Loucy (cell line): ENCODE measurements around the gene KRT80.

Source experiments
- H2AFZ ChIP-seq: fragments of 200-600 bp; sonication (generic); 2 replicates; pipeline ENCODE4 v1.6.0; 2016; ENCODE audit warnings: antibody characterized with exemption, mild to moderate bottlenecking, low read length, moderate library complexity
- H3F3A ChIP-seq: fragments of 200-600 bp; 2 replicates; pipeline ENCODE4 v1.6.0; 2016; ENCODE audit warnings: antibody characterized with exemption, low read depth, mild to moderate bottlenecking
- H3K27me3 ChIP-seq: fragments of 200-600 bp; sonication (generic); 2 replicates; pipeline ENCODE4 v1.6.1; 2014; ENCODE audit warnings: low read length, mild to moderate bottlenecking; ENCODE audit not compliant: insufficient read depth, poor library complexity, severe bottlenecking
- H3K36me3 ChIP-seq: fragments of 200-600 bp; sonication (generic); 2 replicates; pipeline ENCODE4 v1.6.1; 2016; ENCODE audit warnings: low read length; ENCODE audit not compliant: insufficient read depth
- H3K4me1 ChIP-seq: fragments of 200-600 bp; sonication (generic); 2 replicates; pipeline ENCODE4 v1.5.1; 2014; ENCODE audit warnings: low read length, mild to moderate bottlenecking; ENCODE audit not compliant: insufficient read depth, poor library complexity, severe bottlenecking
- H3K4me2 ChIP-seq: fragments of 200-600 bp; sonication (generic); 2 replicates; pipeline ENCODE4 v1.6.0; 2014; ENCODE audit warnings: antibody characterized with exemption, low read length, low read depth, mild to moderate bottlenecking; ENCODE audit not compliant: poor library complexity, severe bottlenecking
- H3K4me3 ChIP-seq: fragments of 200-600 bp; sonication (generic); 2 replicates; pipeline ENCODE4 v1.5.1; 2014; ENCODE audit warnings: low read length, mild to moderate bottlenecking, mixed read lengths; ENCODE audit not compliant: poor library complexity, severe bottlenecking
- H3K79me2 ChIP-seq: fragments of 200-600 bp; sonication (generic); 2 replicates; pipeline ENCODE4 v1.6.1; 2014; ENCODE audit warnings: low read length; ENCODE audit not compliant: insufficient read depth
- H3K9ac ChIP-seq: fragments of 200-600 bp; sonication (generic); 2 replicates; pipeline ENCODE4 v1.6.0; 2014; ENCODE audit warnings: mild to moderate bottlenecking, low read depth, low read length, moderate library complexity; ENCODE audit not compliant: poor library complexity, severe bottlenecking
- H3K9me2 ChIP-seq: fragments of 200-600 bp; sonication (generic); replicated peaks from 2 replicates; pipeline ENCODE4 v1.6.1; 2016; ENCODE audit warnings: low read depth, low read length, mixed read lengths
- H3K9me3 ChIP-seq: fragments of 200-600 bp; sonication (generic); 2 replicates; pipeline ENCODE4 v1.6.1; 2014; ENCODE audit warnings: mild to moderate bottlenecking, antibody characterized with exemption, low read length, low read depth; ENCODE audit not compliant: insufficient read depth
- H4K20me1 ChIP-seq: fragments of 200-600 bp; sonication (generic); 2 replicates; pipeline ENCODE4 v1.6.0; 2014; ENCODE audit warnings: antibody characterized with exemption, low read length, mild to moderate bottlenecking; ENCODE audit not compliant: insufficient read depth, poor library complexity, severe bottlenecking
- CTCF ChIP-seq: fragments of 200-600 bp; sonication (generic); conservative IDR thresholded peaks from 2 replicates; pipeline ENCODE4 v1.5.1; 2014; ENCODE audit warnings: mild to moderate bottlenecking, antibody characterized with exemption, low read length
- EZH2phosphoT487 ChIP-seq: fragments of 200-600 bp; IDR thresholded peaks from 2 replicates; pipeline ENCODE4 v1.6.1; 2018; ENCODE audit warnings: antibody characterized with exemption, mild to moderate bottlenecking, moderate library complexity, borderline replicate concordance

Gene KRT80

DNA sequence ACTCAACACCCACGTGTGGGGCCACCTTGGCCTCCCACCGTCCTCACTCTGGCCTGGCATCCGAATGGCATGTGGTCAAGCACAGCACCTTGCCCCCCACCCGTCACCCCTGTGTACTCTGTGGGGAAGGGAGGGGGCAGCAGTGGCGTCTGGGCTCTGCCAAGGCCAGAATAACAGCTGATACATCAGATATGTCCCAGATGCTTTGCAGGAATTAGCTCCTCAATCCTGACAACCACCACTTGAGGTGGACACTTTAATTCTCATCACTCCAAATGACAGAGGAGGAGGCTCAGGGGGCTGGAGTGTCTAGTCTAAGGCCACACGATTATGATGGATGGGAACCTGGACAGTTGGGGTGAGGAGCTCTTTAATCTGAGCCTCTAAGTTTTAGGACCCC, 1.7 kb upstream of the KRT80 start:
- H3K4me2 ChIP-seq, result no peak overlapping the region
- no peaks in the 10 kb centered on the region for H3K9me3 ChIP-seq
- no peaks in the 10 kb centered on the region for H3K36me3 ChIP-seq
- H2AFZ ChIP-seq, result no peak overlapping the region
- H4K20me1 ChIP-seq, result no peaks in the 10 kb centered on the region
- no peak for TF ChIP-seq CTCF
- TF ChIP-seq EZH2phosphoT487, result no peak
- H3K27me3 ChIP-seq, result no peaks in the 10 kb centered on the region
- no peaks in the 10 kb centered on the region for H3K4me1 ChIP-seq
- no peak overlapping the region for H3K4me3 ChIP-seq
- no peaks in the 10 kb centered on the region for H3K79me2 ChIP-seq
- no peaks in the 10 kb centered on the region for H3F3A ChIP-seq
- H3K9ac ChIP-seq, result no peak overlapping the region
- no peaks in the 10 kb centered on the region for H3K9me2 ChIP-seq

- Histone ChIP-seq H3K36me3 (no peaks in the 10 kb centered on the region), H3K79me2 (no peaks in the 10 kb centered on the region), H3K9me2 (no peaks in the 10 kb centered on the region), H4K20me1 (no peaks in the 10 kb centered on the region), H3K4me1 (no peaks in the 10 kb centered on the region), H3K9me3 (no peaks in the 10 kb centered on the region), H3K27me3 (no peaks in the 10 kb centered on the region), H3K9ac (no peak overlapping the region), H3F3A (no peaks in the 10 kb centered on the region), H3K4me2 (no peak overlapping the region), H2AFZ (no peak overlapping the region), H3K4me3 (no peak overlapping the region)
- no peak for TF ChIP-seq EZH2phosphoT487
- TF ChIP-seq CTCF, result no peak
These were observed 719 bp downstream of the KRT80 start for GRCh38 chr12:52190860-52191729.

DNA sequence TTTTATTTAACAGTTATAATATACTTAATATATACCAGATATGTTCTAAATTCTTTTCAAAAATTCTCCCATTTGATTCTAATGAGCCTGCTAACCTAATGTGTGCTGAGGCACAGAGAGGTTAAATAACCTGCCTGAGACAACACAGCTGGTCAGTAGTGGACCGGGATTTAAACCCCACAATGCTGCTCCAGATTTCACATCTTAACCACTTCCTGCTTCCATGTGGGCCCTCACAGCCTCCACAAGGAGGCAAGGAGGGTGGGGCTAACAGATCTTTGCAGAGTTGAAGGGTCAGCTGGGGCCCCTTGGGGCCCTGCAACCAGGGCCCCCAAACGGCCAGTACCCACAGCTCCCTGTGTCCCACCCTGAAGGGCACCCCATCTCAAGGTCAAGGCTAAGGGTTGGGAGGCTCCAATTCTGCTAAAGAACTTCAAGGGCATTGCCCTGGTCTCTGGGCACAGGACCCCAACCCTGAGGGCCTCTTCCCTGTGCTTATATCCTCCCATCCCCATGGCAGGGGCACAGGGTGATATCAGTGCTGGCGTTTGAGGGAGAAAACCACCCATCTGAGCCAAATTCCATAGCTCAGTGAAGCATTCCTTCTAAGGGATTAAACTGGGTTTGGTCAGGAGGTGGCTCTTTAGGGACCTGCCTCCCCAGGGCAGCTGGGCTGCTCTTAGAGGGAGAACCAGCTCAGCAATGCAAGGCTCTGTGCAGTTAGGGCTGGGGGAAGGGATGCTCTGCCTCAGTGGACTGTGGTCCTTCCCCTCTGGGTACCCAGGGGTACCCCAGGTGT, 2.2 kb downstream of the KRT80 start:
- Histone ChIP-seq H3K36me3 (no peaks in the 10 kb centered on the region), H3K9ac (no peak overlapping the region), H4K20me1 (no peaks in the 10 kb centered on the region), H3K4me3 (no peak overlapping the region), H3K4me1 (peaks cover 9% of the 10 kb centered on the region), H3K4me2 (no peak overlapping the region), H3K79me2 (no peaks in the 10 kb centered on the region), H3K9me2 (no peaks in the 10 kb centered on the region), H3K27me3 (no peaks in the 10 kb centered on the region), H3K9me3 (no peaks in the 10 kb centered on the region), H2AFZ (no peak overlapping the region), H3F3A (no peaks in the 10 kb centered on the region)
- no peak for TF ChIP-seq EZH2phosphoT487
- no peak for TF ChIP-seq CTCF
